GM12878 (cell line): ENCODE data around the gene RGS14. TPM values are rescaled to one million over a fixed set of nuclear protein-coding genes. Genes with fewer than 3 reads are reported as not detected.

Source experiments
- BMI1 ChIP-seq: fragments of 450-650 bp; IDR thresholded peaks from 2 replicates; pipeline ENCODE4 v1.6.1; 2016; ENCODE audit warnings: mild to moderate bottlenecking, moderate library complexity, borderline replicate concordance
- CREB1 ChIP-seq: IDR thresholded peaks from 2 replicates; pipeline ENCODE4 v1.6.1; 2012; ENCODE audit warnings: low read depth, mild to moderate bottlenecking, inconsistent platforms
- HDGF ChIP-seq: fragments of 450-650 bp; IDR thresholded peaks from 2 replicates; pipeline ENCODE4 v1.6.1; 2016; ENCODE audit warnings: antibody characterized with exemption
- JUND ChIP-seq: IDR thresholded peaks from 2 replicates; pipeline ENCODE4 v1.6.1; 2012; ENCODE audit warnings: low read depth, mild to moderate bottlenecking, low read length, improper control_type of control experiment, moderate library complexity
- MTA2 ChIP-seq: fragments of 450-650 bp; IDR thresholded peaks from 2 replicates; pipeline ENCODE4 v1.6.1; 2016; ENCODE audit warnings: low read depth, mild to moderate bottlenecking, moderate library complexity
- NFXL1 ChIP-seq: fragments of 450-650 bp; IDR thresholded peaks from 2 replicates; pipeline ENCODE4 v1.6.1; 2017; ENCODE audit warnings: antibody characterized with exemption, mild to moderate bottlenecking, borderline replicate concordance
- NR2F1 ChIP-seq: fragments of 450-650 bp; conservative IDR thresholded peaks from 2 replicates; pipeline ENCODE4 v1.6.1; 2017; ENCODE audit warnings: mild to moderate bottlenecking
- NRF1 ChIP-seq: conservative IDR thresholded peaks from 2 replicates; pipeline ENCODE4 v1.6.1; 2011; ENCODE audit warnings: mild to moderate bottlenecking, low read depth, low read length, improper control_type of control experiment
- RAD21 ChIP-seq: IDR thresholded peaks from 2 replicates; pipeline ENCODE4 v1.6.1; 2011; ENCODE audit warnings: mild to moderate bottlenecking, low read depth, low read length, moderate library complexity; ENCODE audit not compliant: insufficient read depth
- RCOR1 ChIP-seq: conservative IDR thresholded peaks from 2 replicates; pipeline ENCODE4 v1.6.1; 2012; ENCODE audit warnings: low read depth, low read length, improper control_type of control experiment
- RELB ChIP-seq: fragments of 450-650 bp; IDR thresholded peaks from 2 replicates; pipeline ENCODE4 v1.6.1; 2017; ENCODE audit warnings: low read depth, mild to moderate bottlenecking, moderate library complexity
- SIN3A ChIP-seq: IDR thresholded peaks from 2 replicates; pipeline ENCODE4 v1.6.1; 2012; ENCODE audit warnings: low read depth, low read length, improper control_type of control experiment
- SMAD5 ChIP-seq: IDR thresholded peaks from 2 replicates; pipeline ENCODE4 v1.6.1; 2016; ENCODE audit warnings: antibody characterized with exemption, low read depth
- SMC3 ChIP-seq: IDR thresholded peaks from 2 replicates; pipeline ENCODE4 v1.6.1; 2011; ENCODE audit warnings: low read length, improper control_type of control experiment, borderline replicate concordance
- SREBF2 ChIP-seq: IDR thresholded peaks from 2 replicates; pipeline ENCODE4 v1.6.1; 2012; ENCODE audit warnings: mild to moderate bottlenecking, low read length
- TCF7 ChIP-seq: IDR thresholded peaks from 2 replicates; pipeline ENCODE4 v1.6.1; 2014; ENCODE audit warnings: antibody characterized with exemption, borderline replicate concordance
- WRNIP1 ChIP-seq: IDR thresholded peaks from 2 replicates; pipeline ENCODE4 v1.6.1; 2011; ENCODE audit warnings: low read depth, low read length, improper control_type of control experiment, borderline replicate concordance
- polyA plus RNA-seq, 11 experiments: library from polyadenylated mRNA; depleted of rRNA in 4 of 11; unstranded in 6 of 11; stranded (reverse) in 5 of 11; fragments of >200 nt; fragmentation: Nextera tagmentation in 4 of 11; fragmentation: Illumina TruSeq in 1 of 11; extraction: Ambion mirVana in 4 of 11; extraction: Trizol in 1 of 11; gene quantifications; 1 replicate in 1 of 11; 2 replicates in 10 of 11; pipeline versions ENCODE4 v1.2.1 to v1.2.3, GENCODE V29; 2011 to 2016; ENCODE audit warnings: inconsistent platforms in 2 of 11, missing spikeins in 2 of 11, low read depth in 1 of 11
- total RNA-seq, 4 experiments: library from RNA; depleted of rRNA in 3 of 4; stranded (reverse); fragments of >200 nt in 3 of 4; fragmentation: Illumina TruSeq in 1 of 4; extraction: Trizol in 1 of 4; gene quantifications; 2 replicates each; pipeline versions ENCODE4 v1.2.1 to v1.2.3, GENCODE V29; 2013 to 2021
- TF ChIP-seq, protein P1 (sequence below): IDR thresholded peaks from 2 replicates; pipeline ENCODE4 v1.6.1; 2012; ENCODE audit warnings: low read length, inconsistent platforms
- TF ChIP-seq, protein P2 (sequence below): fragments of 450-650 bp; IDR thresholded peaks from 2 replicates; pipeline ENCODE4 v1.6.1; 2014; ENCODE audit warnings: mild to moderate bottlenecking
- TF ChIP-seq, protein P3 (sequence below): IDR thresholded peaks from 2 replicates; pipeline ENCODE4 v1.6.1; 2012; ENCODE audit warnings: mild to moderate bottlenecking, low read depth, low read length
- TF ChIP-seq, protein P4 (sequence below): IDR thresholded peaks from 2 replicates; pipeline ENCODE4 v1.6.1; 2011; ENCODE audit warnings: low read depth, low read length, improper control_type of control experiment, borderline replicate concordance

RGS14 gene
- total and polyA plus RNA-seq, 10 of the 15 experiments (the other 5 are each of a cell fraction or from before 2014, with no cell fraction given) = 0.19 to 88.7 (median 54.8) TPM

DNA sequence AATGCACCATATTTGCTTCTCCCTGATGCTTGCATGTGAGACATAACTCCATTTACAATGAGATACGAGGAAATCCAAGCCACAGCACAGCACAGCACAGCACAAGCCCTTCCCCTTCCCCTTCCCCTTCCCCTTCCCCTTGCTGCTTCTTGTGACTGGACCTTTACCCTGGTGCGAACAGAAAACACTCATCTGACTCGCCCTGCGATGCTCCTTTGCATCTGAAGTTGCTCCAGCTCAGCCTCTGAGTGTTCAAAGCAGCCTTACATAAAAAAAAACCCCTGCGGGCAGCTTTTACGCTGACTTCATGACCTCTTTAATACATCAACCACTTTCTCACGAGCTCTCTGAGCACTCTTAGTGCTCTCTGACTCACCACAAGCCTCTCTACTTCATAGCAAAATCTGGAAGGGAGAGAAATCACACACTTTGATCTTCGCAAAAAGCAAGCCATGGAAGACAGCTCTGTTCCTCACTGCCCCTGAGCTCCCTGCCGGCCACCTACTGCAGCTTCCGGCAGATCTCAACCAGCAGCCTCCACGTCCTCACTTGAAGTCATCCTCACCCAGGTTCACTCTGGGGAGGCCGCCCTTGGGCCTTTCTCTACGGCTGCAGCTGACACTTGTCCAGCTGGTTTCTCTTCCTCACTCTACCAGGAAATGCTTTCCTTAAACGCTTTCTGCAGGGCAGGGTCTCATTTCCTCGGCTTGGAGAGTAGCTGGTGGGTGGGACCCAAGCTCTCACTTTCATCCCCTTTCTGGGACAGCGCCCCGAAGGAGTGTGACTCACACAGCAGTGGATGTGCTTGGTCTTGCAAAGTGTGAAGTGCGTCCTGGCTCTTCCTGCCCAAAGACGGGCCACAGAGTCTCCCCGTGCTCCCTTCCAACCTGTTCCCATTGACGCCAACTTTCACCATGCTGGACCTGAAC, 31.8 kb downstream of the RGS14 start (continued):
- TF ChIP-seq, protein P1, sequence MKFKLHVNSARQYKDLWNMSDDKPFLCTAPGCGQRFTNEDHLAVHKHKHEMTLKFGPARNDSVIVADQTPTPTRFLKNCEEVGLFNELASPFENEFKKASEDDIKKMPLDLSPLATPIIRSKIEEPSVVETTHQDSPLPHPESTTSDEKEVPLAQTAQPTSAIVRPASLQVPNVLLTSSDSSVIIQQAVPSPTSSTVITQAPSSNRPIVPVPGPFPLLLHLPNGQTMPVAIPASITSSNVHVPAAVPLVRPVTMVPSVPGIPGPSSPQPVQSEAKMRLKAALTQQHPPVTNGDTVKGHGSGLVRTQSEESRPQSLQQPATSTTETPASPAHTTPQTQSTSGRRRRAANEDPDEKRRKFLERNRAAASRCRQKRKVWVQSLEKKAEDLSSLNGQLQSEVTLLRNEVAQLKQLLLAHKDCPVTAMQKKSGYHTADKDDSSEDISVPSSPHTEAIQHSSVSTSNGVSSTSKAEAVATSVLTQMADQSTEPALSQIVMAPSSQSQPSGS = peak; percentile 80
- TF ChIP-seq WRNIP1 (no peak), SIN3A (no peak), RCOR1 (no peak), HDGF (peak; percentile 8; the same call in 1 of the 2 replicates), SMAD5 (no peak), SMC3 (no peak), NFXL1 (no peak), MTA2 (0 out of 2 replicates have a peak, but pooled peaks have one; percentile 4), BMI1 (no peak), SREBF2 (no peak), RELB (peak; percentile 18; the same call in 1 of the 2 replicates), RAD21 (no peak), CREB1 (peak; percentile 72; the same call in 1 of the 2 replicates), JUND (no peak), TCF7 (no peak; the same call in 1 of the 2 replicates), NR2F1 (peak; percentile 91), NRF1 (no peak)
- TF ChIP-seq, protein P2, sequence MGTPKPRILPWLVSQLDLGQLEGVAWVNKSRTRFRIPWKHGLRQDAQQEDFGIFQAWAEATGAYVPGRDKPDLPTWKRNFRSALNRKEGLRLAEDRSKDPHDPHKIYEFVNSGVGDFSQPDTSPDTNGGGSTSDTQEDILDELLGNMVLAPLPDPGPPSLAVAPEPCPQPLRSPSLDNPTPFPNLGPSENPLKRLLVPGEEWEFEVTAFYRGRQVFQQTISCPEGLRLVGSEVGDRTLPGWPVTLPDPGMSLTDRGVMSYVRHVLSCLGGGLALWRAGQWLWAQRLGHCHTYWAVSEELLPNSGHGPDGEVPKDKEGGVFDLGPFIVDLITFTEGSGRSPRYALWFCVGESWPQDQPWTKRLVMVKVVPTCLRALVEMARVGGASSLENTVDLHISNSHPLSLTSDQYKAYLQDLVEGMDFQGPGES = no peak
- TF ChIP-seq, protein P3, sequence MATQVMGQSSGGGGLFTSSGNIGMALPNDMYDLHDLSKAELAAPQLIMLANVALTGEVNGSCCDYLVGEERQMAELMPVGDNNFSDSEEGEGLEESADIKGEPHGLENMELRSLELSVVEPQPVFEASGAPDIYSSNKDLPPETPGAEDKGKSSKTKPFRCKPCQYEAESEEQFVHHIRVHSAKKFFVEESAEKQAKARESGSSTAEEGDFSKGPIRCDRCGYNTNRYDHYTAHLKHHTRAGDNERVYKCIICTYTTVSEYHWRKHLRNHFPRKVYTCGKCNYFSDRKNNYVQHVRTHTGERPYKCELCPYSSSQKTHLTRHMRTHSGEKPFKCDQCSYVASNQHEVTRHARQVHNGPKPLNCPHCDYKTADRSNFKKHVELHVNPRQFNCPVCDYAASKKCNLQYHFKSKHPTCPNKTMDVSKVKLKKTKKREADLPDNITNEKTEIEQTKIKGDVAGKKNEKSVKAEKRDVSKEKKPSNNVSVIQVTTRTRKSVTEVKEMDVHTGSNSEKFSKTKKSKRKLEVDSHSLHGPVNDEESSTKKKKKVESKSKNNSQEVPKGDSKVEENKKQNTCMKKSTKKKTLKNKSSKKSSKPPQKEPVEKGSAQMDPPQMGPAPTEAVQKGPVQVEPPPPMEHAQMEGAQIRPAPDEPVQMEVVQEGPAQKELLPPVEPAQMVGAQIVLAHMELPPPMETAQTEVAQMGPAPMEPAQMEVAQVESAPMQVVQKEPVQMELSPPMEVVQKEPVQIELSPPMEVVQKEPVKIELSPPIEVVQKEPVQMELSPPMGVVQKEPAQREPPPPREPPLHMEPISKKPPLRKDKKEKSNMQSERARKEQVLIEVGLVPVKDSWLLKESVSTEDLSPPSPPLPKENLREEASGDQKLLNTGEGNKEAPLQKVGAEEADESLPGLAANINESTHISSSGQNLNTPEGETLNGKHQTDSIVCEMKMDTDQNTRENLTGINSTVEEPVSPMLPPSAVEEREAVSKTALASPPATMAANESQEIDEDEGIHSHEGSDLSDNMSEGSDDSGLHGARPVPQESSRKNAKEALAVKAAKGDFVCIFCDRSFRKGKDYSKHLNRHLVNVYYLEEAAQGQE = no peak
- TF ChIP-seq, protein P4, sequence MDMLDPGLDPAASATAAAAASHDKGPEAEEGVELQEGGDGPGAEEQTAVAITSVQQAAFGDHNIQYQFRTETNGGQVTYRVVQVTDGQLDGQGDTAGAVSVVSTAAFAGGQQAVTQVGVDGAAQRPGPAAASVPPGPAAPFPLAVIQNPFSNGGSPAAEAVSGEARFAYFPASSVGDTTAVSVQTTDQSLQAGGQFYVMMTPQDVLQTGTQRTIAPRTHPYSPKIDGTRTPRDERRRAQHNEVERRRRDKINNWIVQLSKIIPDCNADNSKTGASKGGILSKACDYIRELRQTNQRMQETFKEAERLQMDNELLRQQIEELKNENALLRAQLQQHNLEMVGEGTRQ = no peak
